HepG2 (cell line): ENCODE data around the gene FAM170B. TPM values are rescaled to one million over a fixed set of nuclear protein-coding genes. Genes with fewer than 3 reads are reported as not detected.

Source experiments
- ATAC-seq: fragments of 200-7000 bp; cut with Tn5 transposase; 3 replicates; pipeline ENCODE4 v1.9.1; 2020; ENCODE audit warnings: mild to moderate bottlenecking, moderate library complexity
- BruUV-seq: library from RNA; stranded (reverse); fragments of 400-500 nt; replicated peaks from 2 replicates; lab custom pipeline; 2021; lab: Mats Ljungman, UMichigan
- CTCF ChIA-PET: fragments of 300-600 bp; formaldehyde crosslinking; extraction: SDS; loops from one replicate; lab custom pipeline; 2021; ENCODE audit warnings: low total read pairs, inconsistent platforms, low intra/inter-chr PET ratio; lab: Yijun Ruan, JAX
- POLR2A ChIA-PET: fragments of 350-600 bp; sonication (Branson Sonifier 250); formaldehyde crosslinking; loops from one replicate; lab custom pipeline; 2020; ENCODE audit warnings: antibody characterized with exemption, inconsistent platforms; lab: Yijun Ruan, JAX
- DNase-seq: peaks from one replicate; pipeline ENCODE4 v3.0.0-alpha.2; 2015; ENCODE audit warnings: low spot score
- FAIRE-seq: peaks from 3 replicates; lab custom pipeline; 2011; peaks lifted over from hg19 to GRCh38; lab: Jason Lieb, UNC
- H2AFZ ChIP-seq: one replicate; pipeline ENCODE4 v1.6.1; 2011; ENCODE audit warnings: low read length, inconsistent platforms
- H3K27ac ChIP-seq: fragments of 300-600 bp; 3 replicates; pipeline ENCODE4 v1.8.0; 2011; ENCODE audit warnings: mixed run types, mild to moderate bottlenecking, mixed read lengths, low read length, inconsistent platforms; ENCODE audit not compliant: insufficient read depth; ENCODE audit errors: extremely low read length
- H3K27me3 ChIP-seq, 2 experiments: fragments of 200-600 bp in 1 of 2; 2 replicates in 1 of 2; 3 replicates in 1 of 2; pipeline versions ENCODE4 v1.6.0 to v1.8.0; 2011; ENCODE audit warnings: low read length in 2 of 2, mild to moderate bottlenecking in 2 of 2, moderate library complexity in 2 of 2, inconsistent platforms in 1 of 2; ENCODE audit not compliant: insufficient read depth in 2 of 2, control insufficient read depth in 1 of 2
- H3K36me3 ChIP-seq, 2 experiments: fragments of 200-600 bp in 1 of 2; replicated peaks in 1 of 2; 2 replicates in 1 of 2; 3 replicates in 1 of 2; pipeline versions ENCODE4 v1.5.1 to v1.8.0; 2011; ENCODE audit warnings: low read length in 2 of 2, inconsistent platforms in 1 of 2; ENCODE audit not compliant: insufficient read depth in 2 of 2, control insufficient read depth in 1 of 2
- H3K4me1 ChIP-seq: 2 replicates; pipeline ENCODE4 v1.5.1; 2012; ENCODE audit warnings: low read length, inconsistent platforms; ENCODE audit not compliant: insufficient read depth
- H3K4me2 ChIP-seq: 2 replicates; pipeline ENCODE4 v1.6.0; 2011; ENCODE audit warnings: low read depth, low read length, inconsistent platforms
- H3K4me3 ChIP-seq, 3 experiments: fragments of 200-600 bp in 1 of 3; sonication (generic), shearing (Covaris generic) in 1 of 3; replicated peaks in 1 of 3; 2 replicates each; pipeline ENCODE4 v1.5.1; 2011 to 2016; ENCODE audit warnings: low read length in 3 of 3, inconsistent platforms in 2 of 3, low read depth in 2 of 3, mild to moderate bottlenecking in 2 of 3, control low read depth in 1 of 3, mixed read lengths in 1 of 3; ENCODE audit not compliant: insufficient read depth in 1 of 3
- H3K79me2 ChIP-seq: one replicate; pipeline ENCODE4 v1.6.1; 2011; ENCODE audit warnings: low read length, inconsistent platforms; ENCODE audit not compliant: insufficient read depth
- H3K9ac ChIP-seq: 2 replicates; pipeline ENCODE4 v1.6.0; 2011; ENCODE audit warnings: mild to moderate bottlenecking, low read depth, low read length, inconsistent platforms; ENCODE audit not compliant: insufficient read depth
- H3K9me3 ChIP-seq: 2 replicates; pipeline ENCODE4 v1.5.1; 2012; ENCODE audit warnings: mild to moderate bottlenecking, low read length
- H4K20me1 ChIP-seq: 2 replicates; pipeline ENCODE4 v1.6.0; 2011; ENCODE audit warnings: inconsistent platforms, mild to moderate bottlenecking, low read length, moderate library complexity; ENCODE audit not compliant: insufficient read depth
- CTCF ChIP-seq: sonication (generic); formaldehyde crosslinking; IDR thresholded peaks from 2 replicates; pipeline ENCODE4 v1.5.0; 2020; ENCODE audit warnings: mild to moderate bottlenecking, missing genetic modification reagents, moderate library complexity
- U2AF1 ChIP-seq: fragments of 200-400 bp; formaldehyde crosslinking; optimal IDR thresholded peaks from 2 replicates; pipeline ENCODE3; 2017; ENCODE audit warnings: mild to moderate bottlenecking, low read depth, low read length
- ZBTB4 ChIP-seq: sonication (generic); formaldehyde crosslinking; IDR thresholded peaks from 2 replicates; pipeline ENCODE4 v1.4.0; 2020; ENCODE audit warnings: missing genetic modification reagents, mild to moderate bottlenecking, borderline replicate concordance
- ZNF234 ChIP-seq: sonication (generic); formaldehyde crosslinking; conservative IDR thresholded peaks from 2 replicates; pipeline ENCODE4 v1.5.1; 2020; ENCODE audit warnings: mild to moderate bottlenecking, missing genetic modification reagents
- ZNF24 ChIP-seq: fragments of 450-650 bp; IDR thresholded peaks from 2 replicates; pipeline ENCODE4 v1.6.1; 2017; ENCODE audit warnings: antibody characterized with exemption, mild to moderate bottlenecking
- ZNF678 ChIP-seq: sonication (generic); formaldehyde crosslinking; IDR thresholded peaks from 2 replicates; pipeline ENCODE4 v1.4.0; 2020; ENCODE audit warnings: mild to moderate bottlenecking, missing genetic modification reagents
- WGBS: methylation state at CpG from one replicate; pipeline ENCODE4 v1.1.6; 2017; ENCODE audit warnings: low lambda C conversion rate; 5-methylcytosine and 5-hydroxymethylcytosine counted together
- in situ Hi-C: cut with HindIII; loops from 2 replicates; pipeline ENCODE4 v1.10.0; 2017; ENCODE audit warnings: low pct_unique_long_range_greater_than_20kb; ENCODE audit not compliant: extremely low pct_ligation_motif_present
- intact Hi-C: fragments of 100-400 bp; cut with micrococcal nuclease; formaldehyde crosslinking; loops from one replicate; pipeline ENCODE4 v1.10.0; 2022; ENCODE audit not compliant: unreplicated experiment
- polyA plus RNA-seq, 8 experiments: library from polyadenylated mRNA; depleted of rRNA in 3 of 8; stranded (reverse) in 7 of 8; unstranded in 1 of 8; fragments of >200 nt; fragmentation: Illumina TruSeq in 4 of 8; extraction: Trizol in 4 of 8; gene quantifications; 2 replicates each; pipeline versions ENCODE4 v1.2.1 to v1.2.3, GENCODE V29; 2011 to 2016; ENCODE audit warnings: low read depth in 4 of 8, missing spikeins in 1 of 8, mixed read lengths in 1 of 8; ENCODE audit not compliant: insufficient read depth in 1 of 8
- total RNA-seq, 5 experiments: library from RNA; depleted of rRNA; stranded (reverse); fragments of >200 nt; fragmentation: Illumina TruSeq; extraction: Trizol; gene quantifications; 2 replicates each; pipeline ENCODE4 v1.2.3, GENCODE V29; 2016; ENCODE audit warnings: low read depth in 1 of 5
- TF ChIP-seq, protein P1 (sequence below), 2 experiments: sonication (generic) in 1 of 2; formaldehyde crosslinking in 1 of 2; IDR thresholded peaks; 2 replicates each; pipeline versions ENCODE4 v1.5.1 to v1.6.1; 2011 to 2020; ENCODE audit warnings: borderline replicate concordance in 1 of 2, low read depth in 1 of 2, low read length in 1 of 2, mild to moderate bottlenecking in 1 of 2, missing genetic modification reagents in 1 of 2, moderate library complexity in 1 of 2

Gene FAM170B
- total and polyA plus RNA-seq, 2 of the 13 experiments (the other 11 are each of a cell fraction or from before 2014, with no cell fraction given), result not detected

DNA sequence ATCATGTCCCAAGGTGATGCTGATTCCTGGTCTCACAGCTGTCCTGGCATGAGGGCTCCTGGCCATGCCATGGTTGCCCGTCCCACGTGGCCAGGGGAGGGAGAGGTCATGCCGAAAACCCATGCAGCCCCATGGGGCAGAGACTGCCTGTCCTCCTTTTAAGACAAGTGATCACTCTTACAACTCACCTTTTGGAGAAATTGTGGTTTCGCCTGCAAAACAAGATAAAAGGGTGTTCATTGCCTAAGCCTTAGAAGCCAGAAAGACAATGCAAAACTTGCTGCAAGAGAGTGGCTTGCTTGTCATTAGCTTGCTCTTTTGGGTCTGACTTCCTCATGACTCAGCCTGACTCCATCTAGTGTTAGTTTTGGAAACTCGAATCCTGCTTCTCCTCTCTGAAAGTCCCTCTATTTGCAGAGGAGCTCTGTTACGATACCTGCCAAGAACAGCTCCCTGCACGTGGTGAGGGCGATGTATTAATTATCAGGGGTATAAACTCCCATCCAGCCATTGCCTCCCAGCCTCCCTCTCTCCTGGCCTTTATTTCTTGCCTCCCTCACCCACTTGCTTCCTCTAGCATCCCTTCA is 27.7 kb upstream of the FAM170B start:
- Histone ChIP-seq H3K27me3 (no peaks in the 10 kb centered on the region; a peak in 1 of 5 replicates), H3K27ac (no peak overlapping the region), H3K4me3 (no peak overlapping the region), H3K79me2 (no peaks in the 10 kb centered on the region)
- ChIA-PET POLR2A (no interaction called here), CTCF (no interaction called here)
- in situ Hi-C loops, result loop anchor here (10.0 kb wide), 2 partner anchors 277 to 507 kb away; no protein-coding TSS in a partner anchor
- no peak for DNase-seq
- TF ChIP-seq U2AF1, result no peak
- peak; percentile 34 for TF ChIP-seq CTCF
- TF ChIP-seq, all 625 proteins: peak for 1
- intact Hi-C loops, result no loop called here
- no peak for FAIRE-seq
- Histone ChIP-seq H3K9me3 (no peaks in the 10 kb centered on the region), H3K36me3 (no peaks in the 10 kb centered on the region), H2AFZ (no peak overlapping the region), H3K4me2 (no peak overlapping the region), H3K4me1 (no peaks in the 10 kb centered on the region), H4K20me1 (no peaks in the 10 kb centered on the region), H3K9ac (no peak overlapping the region)
- 13% methylated on average over 8 of the region's 8 CpGs for WGBS
- peak; percentile 53; the same call in 1 of the 3 replicates for ATAC-seq
- BruUV-seq, result no TSS peak

DNA sequence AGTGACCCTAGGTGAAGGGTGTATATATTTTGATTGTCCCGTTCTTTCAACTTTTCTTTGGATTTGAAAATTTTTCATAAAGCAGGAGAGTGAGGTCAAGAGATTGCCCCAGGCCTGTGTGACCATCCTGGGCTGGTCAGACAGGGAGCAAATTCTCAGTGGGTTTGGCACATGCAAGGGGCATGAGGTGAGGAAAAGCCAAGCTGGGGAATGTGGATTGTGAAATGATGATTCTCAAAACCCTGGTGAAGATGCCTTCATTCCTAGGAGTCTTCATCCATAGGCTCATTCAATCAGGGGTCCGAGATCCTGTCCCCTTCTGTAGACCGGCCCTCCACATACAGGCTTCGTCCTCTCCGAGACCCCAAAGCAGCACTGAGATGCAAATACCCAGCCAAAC is 27.0 kb upstream of the FAM170B start:
- BruUV-seq, result no TSS peak
- no peak overlapping the region for H3K4me3 ChIP-seq
- H3K79me2 ChIP-seq, result no peaks in the 10 kb centered on the region
- DNase-seq (no peak), FAIRE-seq (no peak), ATAC-seq (no peak)
- H2AFZ ChIP-seq, result no peak overlapping the region
- WGBS, result 52% methylated on average over 5 of the region's 5 CpGs
- no peak overlapping the region for H3K27ac ChIP-seq
- H3K9me3 ChIP-seq, result no peaks in the 10 kb centered on the region
- ChIA-PET CTCF (no interaction called here), POLR2A (no interaction called here)
- intact Hi-C loops (no loop called here), in situ Hi-C loops (loop anchor here (10.0 kb wide), 2 partner anchors 276 to 506 kb away; no protein-coding TSS in a partner anchor)
- H3K4me1 ChIP-seq, result no peaks in the 10 kb centered on the region
- no peaks in the 10 kb centered on the region for H4K20me1 ChIP-seq
- H3K36me3 ChIP-seq, result no peaks in the 10 kb centered on the region
- H3K27me3 ChIP-seq, result no peaks in the 10 kb centered on the region; a peak in 1 of 5 replicates
- no peak overlapping the region for H3K9ac ChIP-seq
- no peak overlapping the region for H3K4me2 ChIP-seq
- no peak for TF ChIP-seq ZNF24
- TF ChIP-seq, protein P1, sequence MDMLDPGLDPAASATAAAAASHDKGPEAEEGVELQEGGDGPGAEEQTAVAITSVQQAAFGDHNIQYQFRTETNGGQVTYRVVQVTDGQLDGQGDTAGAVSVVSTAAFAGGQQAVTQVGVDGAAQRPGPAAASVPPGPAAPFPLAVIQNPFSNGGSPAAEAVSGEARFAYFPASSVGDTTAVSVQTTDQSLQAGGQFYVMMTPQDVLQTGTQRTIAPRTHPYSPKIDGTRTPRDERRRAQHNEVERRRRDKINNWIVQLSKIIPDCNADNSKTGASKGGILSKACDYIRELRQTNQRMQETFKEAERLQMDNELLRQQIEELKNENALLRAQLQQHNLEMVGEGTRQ (IDR thresholded peaks at IDR 0.05; ENCODE audit: low read depth, low read length), result no peak
- TF ChIP-seq, protein P1 (CRISPR knock-in tag; IDR thresholded peaks at IDR 0.05; ENCODE audit: borderline replicate concordance), result no peak
- TF ChIP-seq ZNF678, result no peak
- no peak for TF ChIP-seq ZNF234 (CRISPR knock-in tag)
- no peak for TF ChIP-seq ZBTB4 (CRISPR knock-in tag)
